ENCODE results near the gene PRKCE. TPM values are rescaled to one million over a fixed set of nuclear protein-coding genes. Genes with fewer than 3 reads are reported as not detected.
"Not testable (repeated sequence)": the region's sequence is repeated elsewhere in the genome, so short reads cannot be mapped to it uniquely, and the experiment has no call there.

PRKCE gene
- total RNA-seq, 1 experiment from 2014 or later, result 14.8 TPM

- ChIA-PET CTCF (no interaction called here), RAD21 (ENCODE audit: low non-redundant PET in 1 of 2, low total read pairs in 2 of 2, uncharacterized antibody in 2 of 2, unreplicated experiment in 2 of 2) (no interaction called here), POLR2A (no interaction called here)
- no peaks in the 10 kb centered on the region for H3K27me3 ChIP-seq (ENCODE audit: insufficient read depth, low read length)
- intact Hi-C loops (cut with micrococcal nuclease), result no loop called here
- H3K27ac ChIP-seq (ENCODE audit: low read depth, low read length), result no peak overlapping the region
- no peaks in the 10 kb centered on the region for H3K36me3 ChIP-seq (ENCODE audit: control insufficient read depth in 1 of 2, insufficient read depth in 2 of 2, low read length in 2 of 2)
- H3K4me1 ChIP-seq (ENCODE audit: control insufficient read depth in 1 of 2, insufficient read depth in 2 of 2, low read length in 2 of 2), result peaks cover 0 to 3% of the 10 kb centered on the region in 2 experiments; a peak in 1 of 4 replicates
- no peak overlapping the region for H2AFZ ChIP-seq (ENCODE audit: low read depth, low read length, poor library complexity, severe bottlenecking)
- no peaks in the 10 kb centered on the region for H3K79me2 ChIP-seq (ENCODE audit: insufficient read depth, low read length)
- no peak for DNase-seq (ENCODE audit: low read depth, low spot score)
- H3K9ac ChIP-seq (ENCODE audit: low read length), result no peak overlapping the region
- BruUV-seq (replicated peaks), result no TSS peak
- no peak overlapping the region for H3K4me2 ChIP-seq (ENCODE audit: low read length)
- ATAC-seq, result no peak
- H3K9me2 ChIP-seq (ENCODE audit: insufficient read depth), result no peaks in the 10 kb centered on the region
- TF ChIP-seq SRF (IDR thresholded peaks at IDR 0.05; ENCODE audit: low read depth) (no peak), YY1 (IDR thresholded peaks at IDR 0.05; ENCODE audit: extremely low read depth, insufficient replicate concordance, low read depth, low read length) (no peak), POLR2A (IDR thresholded peaks at IDR 0.05; ENCODE audit: borderline replicate concordance, extremely low read depth, insufficient read depth, insufficient read length) (no peak), EGR1 (IDR thresholded peaks at IDR 0.05; ENCODE audit: low read depth) (no peak), SP1 (IDR thresholded peaks at IDR 0.05; ENCODE audit: low read depth) (no peak), POLR2AphosphoS5 (IDR thresholded peaks at IDR 0.05; ENCODE audit: low read depth, low read length) (no peak), EZH2 (IDR thresholded peaks at IDR 0.05) (no peak), MAX (IDR thresholded peaks at IDR 0.05) (no peak), SIN3A (IDR thresholded peaks at IDR 0.05; ENCODE audit: low read depth) (no peak)
- H3K4me3 ChIP-seq (replicated peaks in 1 of 2; ENCODE audit: low read depth in 1 of 2, low read length in 2 of 2), result no peak overlapping the region
- no peaks in the 10 kb centered on the region for H4K20me1 ChIP-seq (ENCODE audit: insufficient read depth)
- no peaks in the 10 kb centered on the region for H3K9me3 ChIP-seq (ENCODE audit: control insufficient read depth in 1 of 2, insufficient read depth in 1 of 2, low read depth in 1 of 2, low read length in 2 of 2)
These were observed 205.8 kb downstream of the PRKCE start for GRCh38 chr2:45857275-45857609.

- H3K4me2 ChIP-seq (ENCODE audit: low read length), result no peak overlapping the region
- no peaks in the 10 kb centered on the region for H3K9me2 ChIP-seq (ENCODE audit: insufficient read depth)
- no peaks in the 10 kb centered on the region for H4K20me1 ChIP-seq (ENCODE audit: insufficient read depth)
- no peak for ATAC-seq
- no peak for DNase-seq (ENCODE audit: low read depth, low spot score)
- RAD21 ChIA-PET (ENCODE audit: low non-redundant PET in 1 of 2, low total read pairs in 2 of 2, uncharacterized antibody in 2 of 2, unreplicated experiment in 2 of 2), result no interaction called here
- intact Hi-C loops (cut with micrococcal nuclease), result no loop called here
- H3K9ac ChIP-seq (ENCODE audit: low read length), result no peak overlapping the region
- H3K79me2 ChIP-seq (ENCODE audit: insufficient read depth, low read length), result no peaks in the 10 kb centered on the region
- H3K9me3 ChIP-seq (ENCODE audit: control insufficient read depth in 1 of 2, insufficient read depth in 1 of 2, low read depth in 1 of 2, low read length in 2 of 2), result no peaks in the 10 kb centered on the region
- BruUV-seq (replicated peaks), result no TSS peak
- no peaks in the 10 kb centered on the region for H3K27me3 ChIP-seq (ENCODE audit: insufficient read depth, low read length)
- no peak overlapping the region for H3K4me3 ChIP-seq (replicated peaks in 1 of 2; ENCODE audit: low read depth in 1 of 2, low read length in 2 of 2)
- H2AFZ ChIP-seq (ENCODE audit: low read depth, low read length, poor library complexity, severe bottlenecking), result no peak overlapping the region
- TF ChIP-seq POLR2A (IDR thresholded peaks at IDR 0.05; ENCODE audit: borderline replicate concordance, extremely low read depth, insufficient read depth, insufficient read length) (no peak), ZFX (IDR thresholded peaks at IDR 0.05) (no peak), TCF7L2 (IDR thresholded peaks at IDR 0.05; ENCODE audit: borderline replicate concordance, extremely low read depth, insufficient read depth, insufficient read length) (no peak), POLR2AphosphoS5 (IDR thresholded peaks at IDR 0.05; ENCODE audit: low read depth, low read length) (no peak), FOSL1 (IDR thresholded peaks at IDR 0.05; ENCODE audit: low read depth) (no peak), CBX3 (IDR thresholded peaks at IDR 0.05; ENCODE audit: low read depth) (no peak), JUND (IDR thresholded peaks at IDR 0.05) (no peak), ELF1 (IDR thresholded peaks at IDR 0.05; ENCODE audit: borderline replicate concordance, low read depth) (no peak), CEBPB (IDR thresholded peaks at IDR 0.05; ENCODE audit: low read depth) (no peak), MAX (IDR thresholded peaks at IDR 0.05) (no peak)
- H3K27ac ChIP-seq (ENCODE audit: low read depth, low read length), result no peak overlapping the region
- no peaks in the 10 kb centered on the region for H3K36me3 ChIP-seq (ENCODE audit: control insufficient read depth in 1 of 2, insufficient read depth in 2 of 2, low read length in 2 of 2)
- POLR2A ChIA-PET, result no interaction called here
- peaks cover 0 to 3% of the 10 kb centered on the region in 2 experiments; a peak in 1 of 4 replicates for H3K4me1 ChIP-seq (ENCODE audit: control insufficient read depth in 1 of 2, insufficient read depth in 2 of 2, low read length in 2 of 2)
- CTCF ChIA-PET, result no interaction called here
These were observed 206.5 kb downstream of the PRKCE start for GRCh38 chr2:45857867-45858520.

GRCh38 chr2:45858872-45859271 lies 207.4 kb downstream of the PRKCE start:
- ATAC-seq; POLR2A ChIA-PET; H2AFZ ChIP-seq (ENCODE audit: low read depth, low read length, poor library complexity, severe bottlenecking); H3K4me2 ChIP-seq (ENCODE audit: low read length); BruUV-seq (replicated peaks); H3K27me3 ChIP-seq (ENCODE audit: insufficient read depth, low read length); H3K9me2 ChIP-seq (ENCODE audit: insufficient read depth); H3K4me3 ChIP-seq (replicated peaks in 1 of 2; ENCODE audit: low read depth in 1 of 2, low read length in 2 of 2); H3K27ac ChIP-seq (ENCODE audit: low read depth, low read length); H3K36me3 ChIP-seq (ENCODE audit: control insufficient read depth in 1 of 2, insufficient read depth in 2 of 2, low read length in 2 of 2); DNase-seq (ENCODE audit: low read depth, low spot score); CTCF ChIA-PET; H4K20me1 ChIP-seq (ENCODE audit: insufficient read depth); H3K9ac ChIP-seq (ENCODE audit: low read length); H3K4me1 ChIP-seq (ENCODE audit: control insufficient read depth in 1 of 2, insufficient read depth in 2 of 2, low read length in 2 of 2); H3K79me2 ChIP-seq (ENCODE audit: insufficient read depth, low read length); intact Hi-C loops (cut with micrococcal nuclease); RAD21 ChIA-PET (ENCODE audit: low non-redundant PET in 1 of 2, low total read pairs in 2 of 2, uncharacterized antibody in 2 of 2, unreplicated experiment in 2 of 2); H3K9me3 ChIP-seq (ENCODE audit: control insufficient read depth in 1 of 2, insufficient read depth in 1 of 2, low read depth in 1 of 2, low read length in 2 of 2): not testable (repeated sequence)
